ENCODE data around the gene NUDT16L1.

Gene NUDT16L1

GRCh38 chr16:4691666-4692412, 1.5 kb upstream of the NUDT16L1 start:
- H3K4me1 Mint-ChIP-seq (ENCODE audit: low read depth), result no peaks in the 10 kb centered on the region
- peak overlapping the region; percentile 60 for H3K4me3 Mint-ChIP-seq
- DNase-seq (ENCODE audit: low spot score), result no peak
- no peaks in the 10 kb centered on the region for H3K9me3 Mint-ChIP-seq
- H3K27me3 Mint-ChIP-seq (ENCODE audit: low read depth), result no peaks in the 10 kb centered on the region
- H3K27ac Mint-ChIP-seq, result peak overlapping the region; percentile 62
- peaks cover 13% of the 10 kb centered on the region for H3K36me3 Mint-ChIP-seq (ENCODE audit: low read depth)

DNA sequence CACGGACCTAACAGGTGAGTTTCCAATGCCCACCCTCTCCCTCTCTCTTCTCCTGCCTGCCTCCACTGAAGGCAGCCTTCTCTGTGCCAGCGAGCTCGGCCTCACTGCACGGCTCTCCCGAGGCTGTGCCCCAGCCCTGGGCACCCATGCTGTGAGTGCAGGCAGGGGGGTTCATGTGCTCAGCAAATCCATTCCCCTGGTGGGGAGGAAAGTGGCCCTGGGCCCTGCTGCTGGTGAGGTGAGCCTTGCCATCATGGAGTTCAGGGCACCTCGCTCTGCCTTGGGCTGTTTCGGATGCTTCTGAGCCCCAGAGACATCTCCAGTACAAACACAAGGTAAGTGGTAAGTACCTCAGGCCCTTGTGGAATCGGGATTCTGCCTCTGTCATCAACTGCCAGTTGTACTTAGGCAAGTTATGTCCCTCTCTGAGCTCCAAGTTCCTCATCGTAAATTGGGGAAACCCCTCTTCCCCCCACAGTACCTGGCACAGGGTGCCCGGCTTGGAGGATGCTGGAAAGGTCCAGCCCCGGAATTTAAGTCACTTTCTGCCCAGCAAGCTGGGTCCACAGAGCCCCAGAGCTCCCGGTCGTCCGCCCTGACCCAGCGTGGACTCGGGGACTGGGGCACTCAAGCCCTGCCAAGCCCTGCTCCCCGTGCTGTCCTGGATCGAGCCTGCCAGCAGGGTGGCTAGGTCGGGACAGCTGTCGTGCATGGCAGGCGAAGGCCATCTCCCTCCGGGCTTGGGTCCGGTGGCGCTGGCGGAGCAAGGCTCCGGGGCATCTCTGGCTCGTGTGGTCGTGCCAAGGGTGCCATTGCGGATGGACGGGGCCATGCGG, 684 bp upstream of the NUDT16L1 start:
- Mint-ChIP-seq H3K27me3 (ENCODE audit: low read depth) (no peaks in the 10 kb centered on the region), H3K4me3 (peak overlapping the region; percentile 82), H3K9me3 (no peaks in the 10 kb centered on the region), H3K4me1 (ENCODE audit: low read depth) (no peaks in the 10 kb centered on the region), H3K27ac (peak overlapping the region; percentile 83), H3K36me3 (ENCODE audit: low read depth) (peaks cover 10% of the 10 kb centered on the region)
- DNase-seq (ENCODE audit: low spot score), result no peak

- Mint-ChIP-seq H3K9me3 (no peaks in the 10 kb centered on the region), H3K4me3 (peak overlapping the region; percentile 75), H3K4me1 (ENCODE audit: low read depth) (no peaks in the 10 kb centered on the region), H3K27me3 (ENCODE audit: low read depth) (no peaks in the 10 kb centered on the region), H3K36me3 (ENCODE audit: low read depth) (peaks cover 10% of the 10 kb centered on the region), H3K27ac (peak overlapping the region; percentile 80)
- peak; percentile 25 for DNase-seq (ENCODE audit: low spot score)
Measured at GRCh38 chr16:4693956-4694641, 737 bp downstream of the NUDT16L1 start.

DNA sequence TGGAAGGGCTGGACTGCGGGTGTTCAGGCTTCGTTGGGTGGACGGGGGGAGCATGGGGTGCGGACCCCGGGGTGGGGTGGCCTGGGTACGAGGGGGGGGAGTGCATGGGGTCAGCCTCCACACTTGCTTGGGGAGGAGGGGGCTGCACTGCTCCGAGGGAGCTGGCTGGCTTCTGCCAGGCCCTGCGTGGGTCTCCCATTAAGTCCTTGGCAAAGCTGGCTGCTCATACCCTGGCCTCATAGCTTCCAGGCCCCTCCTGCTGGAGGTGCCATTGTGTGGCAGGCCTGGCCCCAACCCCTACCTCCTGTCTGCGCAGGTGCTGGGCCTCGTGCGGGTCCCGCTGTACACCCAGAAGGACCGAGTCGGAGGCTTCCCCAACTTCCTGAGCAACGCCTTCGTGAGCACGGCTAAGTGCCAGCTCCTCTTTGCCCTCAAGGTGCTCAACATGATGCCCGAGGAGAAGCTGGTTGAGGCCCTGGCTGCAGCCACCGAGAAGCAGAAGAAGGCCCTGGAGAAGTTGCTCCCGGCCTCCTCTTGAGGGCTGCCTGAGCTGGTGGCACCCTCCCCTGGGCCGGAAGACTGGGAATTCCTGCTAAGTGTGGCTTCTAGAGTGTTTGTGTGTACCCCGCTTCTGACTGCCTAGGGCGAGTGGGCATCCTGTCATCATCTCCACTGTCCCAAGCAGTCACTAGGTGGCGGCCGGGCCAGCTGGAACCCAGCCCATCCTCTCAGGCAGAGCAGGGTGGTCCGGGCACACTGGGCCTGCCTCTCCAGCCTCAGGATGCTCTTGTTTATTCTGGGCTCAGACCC, 1.5 kb downstream of the NUDT16L1 start:
- no peaks in the 10 kb centered on the region for H3K9me3 Mint-ChIP-seq
- H3K27me3 Mint-ChIP-seq (ENCODE audit: low read depth), result no peaks in the 10 kb centered on the region
- H3K36me3 Mint-ChIP-seq (ENCODE audit: low read depth), result peaks cover 12% of the 10 kb centered on the region
- no peak for DNase-seq (ENCODE audit: low spot score)
- H3K4me3 Mint-ChIP-seq, result peak overlapping the region; percentile 75
- H3K4me1 Mint-ChIP-seq (ENCODE audit: low read depth), result no peaks in the 10 kb centered on the region
- peak overlapping the region; percentile 80 for H3K27ac Mint-ChIP-seq

DNA sequence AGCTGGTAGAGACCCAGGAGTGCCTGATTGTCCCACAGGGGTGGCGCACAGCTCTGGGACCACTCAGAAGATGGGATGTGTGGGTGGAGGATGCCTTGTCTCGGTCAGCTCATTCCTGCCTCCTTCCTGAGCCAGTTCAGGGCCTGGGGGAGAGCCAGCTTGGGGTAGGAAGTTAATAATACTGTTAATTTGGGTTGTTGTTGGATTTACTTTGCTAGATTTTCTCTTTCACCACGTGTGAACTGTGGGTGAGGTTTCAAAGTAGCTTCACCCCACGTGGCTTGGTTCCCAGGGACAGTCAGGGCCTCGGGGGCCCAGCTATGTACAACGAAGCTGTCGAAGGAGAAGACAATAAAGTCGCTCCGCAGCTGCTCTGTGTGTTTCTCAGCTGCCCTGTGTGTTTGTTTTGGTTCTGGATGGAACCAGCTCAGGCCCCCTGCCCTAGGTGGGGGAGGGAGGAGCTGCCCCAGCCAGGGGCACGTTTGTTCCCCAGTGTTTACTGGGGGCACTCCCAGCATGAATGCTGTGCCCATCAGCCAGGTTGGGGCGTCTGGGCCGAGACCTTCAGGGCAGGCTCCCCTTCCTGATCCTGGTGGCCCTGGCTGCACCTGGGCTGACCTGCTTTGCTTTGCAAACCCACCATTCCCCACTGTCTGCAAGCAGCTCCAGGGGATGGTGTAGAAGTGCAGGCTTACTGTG, 2.3 kb downstream of the NUDT16L1 start:
- no peak for DNase-seq (ENCODE audit: low spot score)
- no peaks in the 10 kb centered on the region for H3K27me3 Mint-ChIP-seq (ENCODE audit: low read depth)
- no peaks in the 10 kb centered on the region for H3K9me3 Mint-ChIP-seq
- H3K4me3 Mint-ChIP-seq, result peak overlapping the region; percentile 75
- H3K4me1 Mint-ChIP-seq (ENCODE audit: low read depth), result no peaks in the 10 kb centered on the region
- H3K27ac Mint-ChIP-seq, result peak overlapping the region; percentile 15
- peaks cover 11% of the 10 kb centered on the region for H3K36me3 Mint-ChIP-seq (ENCODE audit: low read depth)

- Mint-ChIP-seq H3K36me3 (ENCODE audit: low read depth) (peaks cover 11% of the 10 kb centered on the region), H3K9me3 (no peaks in the 10 kb centered on the region), H3K27me3 (ENCODE audit: low read depth) (no peaks in the 10 kb centered on the region), H3K27ac (no peak overlapping the region), H3K4me3 (no peak overlapping the region), H3K4me1 (ENCODE audit: low read depth) (no peaks in the 10 kb centered on the region)
- DNase-seq (ENCODE audit: low spot score), result no peak
Measured at GRCh38 chr16:4696172-4696904, 3.0 kb downstream of the NUDT16L1 start.

DNA sequence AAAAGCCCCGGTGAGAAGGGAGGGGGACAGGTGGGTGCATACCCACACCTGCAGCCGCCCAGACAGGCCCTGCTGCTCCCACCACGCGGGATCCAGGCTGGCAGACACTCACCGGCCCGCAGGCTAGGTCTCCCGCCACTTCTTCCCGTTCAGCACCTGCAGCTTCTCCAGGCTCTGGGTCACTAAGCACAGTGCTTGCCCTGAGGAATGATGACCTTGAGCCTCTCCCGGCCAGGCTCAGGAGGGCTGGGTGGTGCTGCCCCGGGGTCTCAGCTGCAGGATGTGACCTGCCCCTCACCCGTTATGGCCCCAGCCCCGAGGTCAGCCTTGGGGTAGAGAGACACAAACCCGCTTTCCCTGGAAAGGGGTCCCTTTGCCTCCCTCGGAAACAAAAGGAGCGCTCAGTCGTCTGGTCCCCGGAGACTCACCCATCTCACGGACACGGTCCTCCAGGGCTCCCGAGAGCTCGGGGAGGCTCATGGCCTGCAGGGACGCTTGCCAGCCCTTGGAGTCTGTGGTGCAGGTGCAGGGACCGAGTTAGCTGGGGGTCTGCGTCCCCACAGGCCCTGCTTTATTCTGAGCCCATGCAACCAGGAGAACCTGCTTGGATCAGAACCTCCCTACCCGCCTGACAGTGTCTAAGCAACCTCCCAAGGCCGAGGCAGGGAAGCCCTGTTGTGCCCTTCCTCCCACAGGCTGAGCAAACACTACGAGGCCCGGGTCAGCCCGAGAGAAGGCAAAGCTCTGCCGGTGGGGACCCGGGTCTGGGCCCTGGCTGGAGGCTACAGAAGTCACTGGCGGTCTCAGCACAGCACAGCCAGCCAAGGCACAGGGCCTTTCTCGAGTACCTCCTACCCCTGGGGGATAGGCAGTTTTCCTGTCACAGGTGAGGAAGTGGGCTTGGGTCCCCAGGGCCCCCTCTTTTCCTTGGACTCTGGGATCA, 3.8 kb downstream of the NUDT16L1 start:
- Mint-ChIP-seq H3K36me3 (ENCODE audit: low read depth) (peaks cover 11% of the 10 kb centered on the region), H3K27me3 (ENCODE audit: low read depth) (no peaks in the 10 kb centered on the region), H3K27ac (no peak overlapping the region), H3K4me1 (ENCODE audit: low read depth) (no peaks in the 10 kb centered on the region), H3K4me3 (no peak overlapping the region), H3K9me3 (no peaks in the 10 kb centered on the region)
- no peak for DNase-seq (ENCODE audit: low spot score)

DNA sequence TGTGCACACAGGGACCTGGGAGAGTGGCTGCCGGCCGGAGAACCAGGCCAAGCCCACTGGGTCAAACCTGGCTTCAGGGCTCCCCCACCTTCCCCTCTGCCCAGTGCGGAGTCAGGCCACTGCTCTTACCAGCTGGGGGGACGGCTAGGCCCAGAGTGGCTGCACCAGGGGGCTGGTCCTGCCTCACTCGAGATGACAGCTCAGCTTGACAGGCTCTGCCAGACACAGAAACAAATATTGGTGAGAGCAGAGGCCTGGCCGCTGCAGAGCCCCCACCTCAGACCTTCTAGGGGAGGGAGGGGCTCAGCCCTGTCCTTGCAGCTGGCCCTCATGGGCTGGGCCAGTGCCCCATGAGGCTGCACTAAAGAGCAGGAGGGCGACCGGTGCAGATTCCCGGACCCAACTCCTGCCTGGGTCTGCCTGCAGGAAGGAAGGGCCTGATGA, 4.5 kb downstream of the NUDT16L1 start:
- Mint-ChIP-seq H3K4me3 (no peak overlapping the region), H3K36me3 (ENCODE audit: low read depth) (peaks cover 11% of the 10 kb centered on the region), H3K27me3 (ENCODE audit: low read depth) (no peaks in the 10 kb centered on the region), H3K4me1 (ENCODE audit: low read depth) (no peaks in the 10 kb centered on the region), H3K9me3 (no peaks in the 10 kb centered on the region), H3K27ac (no peak overlapping the region)
- DNase-seq (ENCODE audit: low spot score), result no peak

DNA sequence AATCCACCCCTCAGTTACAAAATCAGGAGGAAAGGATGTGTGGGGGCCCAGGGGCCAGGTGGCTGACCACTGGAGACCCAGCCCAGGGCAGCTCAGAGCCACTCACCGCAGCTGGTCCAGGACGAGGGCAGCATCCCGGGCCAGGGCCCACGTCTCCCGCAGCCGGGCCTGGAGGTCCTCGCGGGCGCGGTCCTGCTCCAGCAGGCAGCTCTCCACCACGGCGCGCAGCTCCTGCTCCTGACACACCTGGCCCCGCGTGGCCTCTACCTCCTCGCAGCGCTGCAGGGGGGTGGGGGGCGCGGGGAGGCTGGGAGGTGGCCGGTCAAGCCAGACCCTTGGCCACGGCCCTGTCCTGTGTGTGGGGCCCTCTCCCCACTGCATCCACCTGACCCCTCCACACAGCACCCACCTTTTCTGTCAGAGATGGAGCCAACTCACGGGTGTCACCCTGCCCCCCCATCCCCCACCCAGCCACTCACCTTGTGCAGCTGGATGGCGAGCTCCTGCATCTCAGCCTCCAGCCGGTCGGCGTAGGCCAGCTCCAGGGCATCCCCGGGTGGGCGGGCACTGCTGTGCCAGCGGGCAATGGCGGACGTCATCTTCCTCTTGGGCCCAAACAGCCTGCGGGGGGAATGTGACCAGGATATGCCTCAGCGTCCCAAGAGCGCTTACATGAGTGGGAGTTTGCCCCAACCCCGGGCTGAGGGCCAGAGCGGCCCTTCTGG, 5.1 kb downstream of the NUDT16L1 start:
- no peak overlapping the region for H3K27ac Mint-ChIP-seq
- H3K4me3 Mint-ChIP-seq, result no peak overlapping the region
- H3K27me3 Mint-ChIP-seq (ENCODE audit: low read depth), result no peaks in the 10 kb centered on the region
- H3K36me3 Mint-ChIP-seq (ENCODE audit: low read depth), result peaks cover 11% of the 10 kb centered on the region
- no peaks in the 10 kb centered on the region for H3K4me1 Mint-ChIP-seq (ENCODE audit: low read depth)
- no peak for DNase-seq (ENCODE audit: low spot score)
- no peaks in the 10 kb centered on the region for H3K9me3 Mint-ChIP-seq

GRCh38 chr16:4699046-4699556, 5.7 kb downstream of the NUDT16L1 start:
- Mint-ChIP-seq H3K27ac (no peak overlapping the region), H3K4me3 (no peak overlapping the region), H3K4me1 (ENCODE audit: low read depth) (no peaks in the 10 kb centered on the region), H3K36me3 (ENCODE audit: low read depth) (peaks cover 11% of the 10 kb centered on the region), H3K27me3 (ENCODE audit: low read depth) (no peaks in the 10 kb centered on the region), H3K9me3 (no peaks in the 10 kb centered on the region)
- DNase-seq (ENCODE audit: low spot score), result no peak

DNA sequence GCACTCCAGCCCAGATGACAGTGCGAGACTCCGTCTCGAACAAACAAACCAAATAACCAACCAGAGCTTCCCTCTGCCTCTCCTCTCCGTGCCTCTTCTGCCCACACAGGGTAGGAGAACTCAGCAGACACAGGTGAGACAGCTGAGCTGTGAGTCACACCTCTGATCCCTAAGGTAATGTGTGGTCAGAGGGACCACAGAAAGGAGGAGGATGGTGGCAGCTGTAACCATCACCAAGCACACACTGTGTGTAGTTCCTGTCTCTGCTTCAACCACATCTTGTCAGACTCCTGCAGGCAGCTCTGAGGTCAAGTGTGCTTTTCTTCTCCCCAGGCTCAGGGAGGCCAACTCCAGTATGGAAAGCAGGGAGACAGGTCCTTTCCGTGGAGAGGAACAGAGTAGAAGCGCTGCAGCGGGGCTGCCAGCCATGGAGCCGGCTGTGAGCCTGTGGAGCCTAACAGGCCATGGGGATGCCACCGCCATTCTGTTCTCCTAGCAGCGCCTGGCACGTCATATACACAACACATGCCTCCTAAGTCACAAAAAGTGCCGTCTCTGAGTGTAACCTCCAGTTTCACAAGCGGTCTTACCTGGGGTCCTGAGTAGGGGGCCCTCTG, 7.1 kb downstream of the NUDT16L1 start:
- no peak for DNase-seq (ENCODE audit: low spot score)
- no peaks in the 10 kb centered on the region for H3K9me3 Mint-ChIP-seq
- H3K36me3 Mint-ChIP-seq (ENCODE audit: low read depth), result peaks cover 5% of the 10 kb centered on the region
- H3K4me3 Mint-ChIP-seq, result no peak overlapping the region
- H3K27me3 Mint-ChIP-seq (ENCODE audit: low read depth), result no peaks in the 10 kb centered on the region
- H3K4me1 Mint-ChIP-seq (ENCODE audit: low read depth), result no peaks in the 10 kb centered on the region
- no peak overlapping the region for H3K27ac Mint-ChIP-seq

Measured in T-helper 2 cell treated with Interferon-gamma antibody and Interleukin-4, amounts not matched to agents 5 μg/mL and 100 μg/mL, for 36 hours (primary cell).